GM12878 (cell line): ENCODE results near the gene MFGE8. TPM values are rescaled to one million over a fixed set of nuclear protein-coding genes. Genes with fewer than 3 reads are reported as not detected.

ENCODE experiments used
- ATAC-seq: fragments of 200-7000 bp; cut with Tn5 transposase; 3 replicates; pipeline ENCODE4 v1.9.1; 2020; ENCODE audit warnings: mild to moderate bottlenecking, moderate library complexity
- BruUV-seq: library from RNA; stranded (reverse); fragments of 400-500 nt; replicated peaks from 2 replicates; lab custom pipeline; 2021; lab: Mats Ljungman, UMichigan
- CTCF ChIA-PET: fragments of 300-600 bp; sonication (Branson Sonifier 250); formaldehyde crosslinking; extraction: SDS; loops from one replicate; lab custom pipeline; 2021; ENCODE audit warnings: inconsistent platforms; lab: Yijun Ruan, JAX
- POLR2A ChIA-PET: fragments of 350-600 bp; formaldehyde crosslinking; extraction: SDS; loops from one replicate; lab custom pipeline; 2021; ENCODE audit warnings: inconsistent platforms; lab: Charles Lee
- RAD21 ChIA-PET: fragments of 300-600 bp; sonication (Branson Sonifier 250); formaldehyde crosslinking; loops from one replicate; lab custom pipeline; 2023; ENCODE audit warnings: antibody characterized with exemption; ENCODE audit not compliant: unreplicated experiment; lab: Charles Lee
- SMC1A ChIA-PET: fragments of 300-600 bp; sonication (Branson Sonifier 250); formaldehyde crosslinking; loops from one replicate; lab custom pipeline; 2023; ENCODE audit not compliant: unreplicated experiment, uncharacterized antibody; lab: Charles Lee
- DNase-seq: peaks from one replicate; pipeline ENCODE4 v3.0.0-alpha.2; 2011; ENCODE audit warnings: low read depth, low spot score
- FAIRE-seq: peaks from 3 replicates; lab custom pipeline; 2011; peaks lifted over from hg19 to GRCh38; lab: Jason Lieb, UNC
- H2AFZ ChIP-seq: 2 replicates; pipeline ENCODE4 v1.6.0; 2011; ENCODE audit warnings: low read depth, low read length, control low read depth; ENCODE audit not compliant: control insufficient read depth
- H3K27ac ChIP-seq: 2 replicates; pipeline ENCODE4 v1.5.1; 2011; ENCODE audit warnings: control low read depth; ENCODE audit not compliant: control insufficient read depth, insufficient read depth
- H3K27me3 ChIP-seq, 2 experiments: replicated peaks in 1 of 2; 2 replicates each; pipeline versions ENCODE4 v1.6.0 to v1.6.1; 2011; ENCODE audit warnings: low read length in 1 of 2; ENCODE audit not compliant: control insufficient read depth in 2 of 2, insufficient read depth in 2 of 2
- H3K36me3 ChIP-seq, 2 experiments: 2 replicates each; pipeline ENCODE4 v1.5.1; 2011; ENCODE audit warnings: low read length in 1 of 2; ENCODE audit not compliant: control insufficient read depth in 2 of 2, insufficient read depth in 2 of 2
- H3K4me1 ChIP-seq: 2 replicates; pipeline ENCODE4 v1.6.1; 2011; ENCODE audit warnings: mild to moderate bottlenecking, low read length, moderate library complexity, mixed read lengths; ENCODE audit not compliant: control insufficient read depth, insufficient read depth
- H3K4me2 ChIP-seq: 2 replicates; pipeline ENCODE4 v1.6.0; 2011; ENCODE audit warnings: control low read depth; ENCODE audit not compliant: control insufficient read depth, insufficient read depth
- H3K4me3 ChIP-seq: fragments of 200-600 bp; sonication (generic); 2 replicates; pipeline ENCODE4 v1.5.1; 2016
- H3K79me2 ChIP-seq: 2 replicates; pipeline ENCODE4 v1.6.0; 2011; ENCODE audit warnings: low read length; ENCODE audit not compliant: control insufficient read depth, insufficient read depth
- H3K9ac ChIP-seq: 2 replicates; pipeline ENCODE4 v1.8.0; 2011; ENCODE audit warnings: low read length, control low read depth, mixed read lengths; ENCODE audit not compliant: control insufficient read depth, insufficient read depth
- H3K9me3 ChIP-seq: replicated peaks from 3 replicates; pipeline ENCODE4 v1.5.1; 2011; ENCODE audit warnings: mild to moderate bottlenecking, low read length; ENCODE audit not compliant: control insufficient read depth, insufficient read depth
- H4K20me1 ChIP-seq: 2 replicates; pipeline ENCODE4 v1.6.0; 2011; ENCODE audit not compliant: control insufficient read depth, insufficient read depth
- ATF3 ChIP-seq: IDR thresholded peaks from 2 replicates; pipeline ENCODE4 v1.6.1; 2011; ENCODE audit warnings: low read depth, mild to moderate bottlenecking, low read length, moderate library complexity, borderline replicate concordance; ENCODE audit errors: extremely low read depth
- CBX5 ChIP-seq: sonication (generic); IDR thresholded peaks from 2 replicates; pipeline ENCODE4 v1.6.1; 2016; ENCODE audit warnings: low read depth, moderate library complexity, mild to moderate bottlenecking, inconsistent platforms
- FOXM1 ChIP-seq: IDR thresholded peaks from 2 replicates; pipeline ENCODE4 v1.6.1; 2012; ENCODE audit warnings: low read depth, mild to moderate bottlenecking, inconsistent platforms, low read length, moderate library complexity
- POLR2AphosphoS2 ChIP-seq: IDR thresholded peaks from 2 replicates; pipeline ENCODE4 v1.6.1; 2011; ENCODE audit warnings: low read depth, mild to moderate bottlenecking, low read length, improper control_type of control experiment, moderate library complexity
- REST ChIP-seq: IDR thresholded peaks from 2 replicates; pipeline ENCODE4 v1.6.1; 2012; ENCODE audit warnings: mild to moderate bottlenecking, low read depth, low read length
- TAF1 ChIP-seq: IDR thresholded peaks from 2 replicates; pipeline ENCODE4 v1.6.1; 2011; ENCODE audit warnings: mild to moderate bottlenecking, low read depth, low read length, borderline replicate concordance
- TCF12 ChIP-seq: IDR thresholded peaks from 2 replicates; pipeline ENCODE4 v1.6.1; 2011; ENCODE audit warnings: low read depth, mild to moderate bottlenecking, low read length
- ZNF274 ChIP-seq: IDR thresholded peaks from one replicate; pipeline ENCODE4 v1.8.0; 2011; ENCODE audit not compliant: insufficient read length, insufficient read depth
- WGBS: methylation state at CpG from one replicate; pipeline ENCODE4 v1.1.6; 2016; ENCODE audit warnings: low lambda C conversion rate; ENCODE audit not compliant: insufficient replicate concordance, insufficient coverage; ENCODE audit errors: missing lambda C conversion rate; 5-methylcytosine and 5-hydroxymethylcytosine counted together
- in situ Hi-C: fragments of 300-500 bp; cut with MboI; formaldehyde crosslinking; loops from 9 replicates; pipeline ENCODE4 v1.14.3; 2018; ENCODE audit warnings: mixed read lengths
- intact Hi-C: fragments of 100-400 bp; cut with micrococcal nuclease; formaldehyde crosslinking; loops from one replicate; pipeline ENCODE4 v1.14.2; 2022; ENCODE audit not compliant: unreplicated experiment
- polyA plus RNA-seq, 11 experiments: library from polyadenylated mRNA; depleted of rRNA in 4 of 11; unstranded in 6 of 11; stranded (reverse) in 5 of 11; fragments of >200 nt; fragmentation: Nextera tagmentation in 4 of 11; fragmentation: Illumina TruSeq in 1 of 11; extraction: Ambion mirVana in 4 of 11; extraction: Trizol in 1 of 11; gene quantifications; 1 replicate in 1 of 11; 2 replicates in 10 of 11; pipeline versions ENCODE4 v1.2.1 to v1.2.3, GENCODE V29; 2011 to 2016; ENCODE audit warnings: inconsistent platforms in 2 of 11, missing spikeins in 2 of 11, low read depth in 1 of 11
- total RNA-seq, 4 experiments: library from RNA; depleted of rRNA in 3 of 4; stranded (reverse); fragments of >200 nt in 3 of 4; fragmentation: Illumina TruSeq in 1 of 4; extraction: Trizol in 1 of 4; gene quantifications; 2 replicates each; pipeline versions ENCODE4 v1.2.1 to v1.2.3, GENCODE V29; 2013 to 2021

Gene MFGE8
- total and polyA plus RNA-seq, 10 of the 15 experiments (the other 5 are each of a cell fraction or from before 2014, with no cell fraction given), result 0.81 to 5.9 (median 1.0) TPM; not detected in 2

- BruUV-seq, result no TSS peak
- intact Hi-C loops, result no loop called here
- POLR2A ChIA-PET, result no interaction called here
- no peak overlapping the region for H3K4me3 ChIP-seq
- no peak overlapping the region for H3K27ac ChIP-seq
- H3K79me2 ChIP-seq, result no peaks in the 10 kb centered on the region
- no peak for ATAC-seq
- no peak for FAIRE-seq
- H2AFZ ChIP-seq, result no peak overlapping the region
- 0 out of 2 replicates have a peak, but pooled peaks cover 2% of the 10 kb centered on the region for H4K20me1 ChIP-seq
- no peak overlapping the region for H3K4me2 ChIP-seq
- no peak for TF ChIP-seq TAF1
- TF ChIP-seq TCF12, result no peak
- no peak for TF ChIP-seq POLR2AphosphoS2
- TF ChIP-seq FOXM1, result no peak
- TF ChIP-seq CBX5, result no peak
- TF ChIP-seq ZNF274, result no peak
- TF ChIP-seq ATF3, result no peak
- TF ChIP-seq REST, result no peak
- 64% methylated on average over 9 of the region's 9 CpGs for WGBS
- H3K27me3 ChIP-seq, result peaks cover 0 to 3% of the 10 kb centered on the region in 2 experiments; a peak in 2 of 4 replicates
- in situ Hi-C loops, result no loop called here
- H3K36me3 ChIP-seq, result no peaks in the 10 kb centered on the region
- peaks cover 3% of the 10 kb centered on the region for H3K4me1 ChIP-seq
- CTCF ChIA-PET, result no interaction called here
- H3K9me3 ChIP-seq, result no peaks in the 10 kb centered on the region
- DNase-seq, result no peak
- RAD21 ChIA-PET, result interaction anchor here (1.1 kb wide), 1 partner anchor 275 kb away, joined by 4 read pairs; no protein-coding TSS in a partner anchor
- SMC1A ChIA-PET, result no interaction called here
- H3K9ac ChIP-seq, result no peak overlapping the region
Observed at GRCh38 chr15:88899251-88899650, 13.9 kb downstream of the MFGE8 start.
